Glomerular visceral epithelial cell (primary cell): ENCODE results near the gene CABP4.

Experiments
- DNase-seq: peaks from one replicate; pipeline ENCODE4 v3.0.0-alpha.2; 2016; ENCODE audit errors: extremely low spot score

CABP4 gene

GRCh38 chr11:67496113-67496512, 41.0 kb downstream of the CABP4 start:
- DNase-seq = no peak

- no peak for DNase-seq
Measured at GRCh38 chr11:67497656-67498291, 42.6 kb downstream of the CABP4 start.

- DNase-seq = no peak
Measured at GRCh38 chr11:67498544-67498972, 43.4 kb downstream of the CABP4 start.

GRCh38 chr11:67499808-67500483, 44.8 kb downstream of the CABP4 start:
- DNase-seq = no peak

GRCh38 chr11:67500484-67500821, 45.3 kb downstream of the CABP4 start:
- DNase-seq = no peak

GRCh38 chr11:67500831-67501715, 45.9 kb downstream of the CABP4 start:
- no peak for DNase-seq

GRCh38 chr11:67501854-67502253, 46.7 kb downstream of the CABP4 start:
- no peak for DNase-seq

GRCh38 chr11:67502328-67502979, 47.3 kb downstream of the CABP4 start:
- DNase-seq = no peak

- DNase-seq = no peak
Measured at GRCh38 chr11:67503119-67504004, 48.2 kb downstream of the CABP4 start.

GRCh38 chr11:67504005-67504949, 49.1 kb downstream of the CABP4 start:
- peak; percentile 68 for DNase-seq

- peak; percentile 72 for DNase-seq
Measured at GRCh38 chr11:67504950-67505581, 49.9 kb downstream of the CABP4 start, which contains the start of gene PITPNM1. Gene PITPNM1 (minus strand): TSS chr11:67505363. CDS start chr11:67504180, 1,183 bp downstream.

GRCh38 chr11:67505605-67506396, 50.6 kb downstream of the CABP4 start:
- peak; percentile 98 for DNase-seq

- no peak for DNase-seq
Measured at GRCh38 chr11:67506426-67507051, 51.4 kb downstream of the CABP4 start.

- peak; percentile 77 for DNase-seq
Measured at GRCh38 chr11:67507242-67507863, 52.2 kb downstream of the CABP4 start.

GRCh38 chr11:67507864-67508485, 52.8 kb downstream of the CABP4 start, which contains the start of gene CDK2AP2:
Gene CDK2AP2 (minus strand): TSS chr11:67508162. CDS start chr11:67508082, 80 bp downstream.
- DNase-seq = peak; percentile 99

- peak; percentile 96 for DNase-seq
Measured at GRCh38 chr11:67508486-67509121, 53.5 kb downstream of the CABP4 start.

GRCh38 chr11:67510023-67510345, 54.8 kb downstream of the CABP4 start:
- no peak for DNase-seq
